NT2/D1 (cell line): ENCODE data around the gene COTL1.
"Not testable (repeated sequence)": the region's sequence is repeated elsewhere in the genome, so short reads cannot be mapped to it uniquely, and the experiment has no call there.

Experiments
- DNase-seq: peaks from one replicate; pipeline ENCODE4 v3.0.0-alpha.2; 2011; ENCODE audit warnings: low read depth, low spot score
- H3K27me3 ChIP-seq: 2 replicates; pipeline ENCODE4 v1.6.0; 2011; ENCODE audit warnings: mild to moderate bottlenecking; ENCODE audit not compliant: insufficient read length, insufficient read depth
- H3K36me3 ChIP-seq: 2 replicates; pipeline ENCODE4 v1.6.1; 2011; ENCODE audit warnings: mild to moderate bottlenecking, low read length, mixed read lengths; ENCODE audit not compliant: insufficient read depth, insufficient read length
- H3K4me1 ChIP-seq: 2 replicates; pipeline ENCODE4 v1.5.1; 2011; ENCODE audit not compliant: insufficient read depth, insufficient read length
- H3K4me3 ChIP-seq: 2 replicates; pipeline ENCODE4 v1.5.1; 2011; ENCODE audit warnings: low read depth; ENCODE audit not compliant: insufficient read length
- H3K9ac ChIP-seq: 2 replicates; pipeline ENCODE4 v1.6.0; 2011; ENCODE audit warnings: low read depth; ENCODE audit not compliant: insufficient read length
- H3K9me3 ChIP-seq: 2 replicates; pipeline ENCODE4 v1.5.1; 2011; ENCODE audit warnings: mild to moderate bottlenecking, low read length; ENCODE audit not compliant: insufficient read depth
- SUZ12 ChIP-seq: IDR thresholded peaks from 2 replicates; pipeline ENCODE4 v1.6.1; 2011; ENCODE audit not compliant: insufficient read length, insufficient read depth; ENCODE audit errors: extremely low read depth
- YY1 ChIP-seq: IDR thresholded peaks from 2 replicates; pipeline ENCODE4 v1.6.1; 2011; ENCODE audit not compliant: insufficient read length, insufficient read depth
- ZNF274 ChIP-seq: IDR thresholded peaks from 2 replicates; pipeline ENCODE4 v1.6.1; 2011; ENCODE audit warnings: mild to moderate bottlenecking, low read depth, low read length

Gene COTL1

DNA sequence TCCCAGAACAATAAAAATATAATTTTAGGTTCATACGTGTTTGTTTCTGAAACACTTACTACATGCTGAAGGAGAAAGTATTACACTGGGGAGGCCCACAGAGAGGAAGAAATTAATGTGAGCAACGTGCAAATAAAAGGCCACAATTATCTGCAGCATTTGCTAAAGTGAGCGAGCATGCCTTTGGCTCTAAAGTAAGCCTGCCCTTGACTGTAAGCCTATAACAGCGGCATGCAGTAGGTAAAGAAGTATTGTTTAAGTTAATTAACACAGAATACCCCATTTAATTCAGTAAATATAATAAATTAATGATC lies 13.2 kb upstream of the COTL1 start:
- no peak overlapping the region for H3K9ac ChIP-seq
- H3K4me3 ChIP-seq, result no peak overlapping the region
- no peaks in the 10 kb centered on the region for H3K9me3 ChIP-seq
- no peak for DNase-seq
- TF ChIP-seq ZNF274, result no peak
- TF ChIP-seq YY1, result no peak
- TF ChIP-seq SUZ12, result no peak
- no peaks in the 10 kb centered on the region for H3K36me3 ChIP-seq
- H3K27me3 ChIP-seq, result no peaks in the 10 kb centered on the region
- no peaks in the 10 kb centered on the region for H3K4me1 ChIP-seq

DNA sequence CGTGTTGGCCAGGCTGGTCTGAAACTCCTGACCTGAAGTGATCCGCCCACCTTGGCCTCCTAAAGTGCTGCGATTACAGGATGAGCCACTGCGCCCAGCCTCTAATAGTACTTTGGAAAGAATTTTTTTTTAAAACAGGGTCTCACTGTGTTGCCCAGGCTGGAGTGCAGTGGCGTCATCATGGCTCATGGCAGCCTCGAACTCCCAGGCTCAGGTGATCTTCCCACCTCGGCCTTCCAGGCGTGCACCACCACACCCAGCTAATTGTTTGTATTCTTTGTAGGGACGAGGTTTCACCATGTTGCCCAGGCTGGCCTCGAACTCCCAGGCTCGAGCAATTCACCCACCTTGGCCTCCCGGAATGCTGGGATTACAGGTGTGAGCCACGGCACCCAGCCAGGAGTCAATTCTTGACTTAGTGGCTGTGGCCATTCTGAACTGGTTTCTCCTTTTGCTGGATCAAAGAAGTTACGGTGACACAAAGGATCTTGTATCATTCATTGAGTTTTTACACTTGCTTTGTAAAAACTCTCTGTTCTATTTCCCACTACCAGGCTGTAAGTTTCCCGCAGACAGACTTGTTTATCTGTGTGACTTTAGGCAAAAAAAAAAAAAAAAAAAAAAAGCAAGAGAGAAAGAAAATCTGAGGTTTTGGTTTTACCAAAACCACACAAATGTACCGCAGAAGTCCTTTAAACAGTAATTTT lies 12.7 kb upstream of the COTL1 start:
- DNase-seq, result no peak
- no peaks in the 10 kb centered on the region for H3K9me3 ChIP-seq
- no peak overlapping the region for H3K4me3 ChIP-seq
- TF ChIP-seq YY1, result no peak
- TF ChIP-seq SUZ12, result no peak
- no peak for TF ChIP-seq ZNF274
- H3K9ac ChIP-seq, result no peak overlapping the region
- no peaks in the 10 kb centered on the region for H3K4me1 ChIP-seq
- no peaks in the 10 kb centered on the region for H3K36me3 ChIP-seq
- no peaks in the 10 kb centered on the region for H3K27me3 ChIP-seq

DNA sequence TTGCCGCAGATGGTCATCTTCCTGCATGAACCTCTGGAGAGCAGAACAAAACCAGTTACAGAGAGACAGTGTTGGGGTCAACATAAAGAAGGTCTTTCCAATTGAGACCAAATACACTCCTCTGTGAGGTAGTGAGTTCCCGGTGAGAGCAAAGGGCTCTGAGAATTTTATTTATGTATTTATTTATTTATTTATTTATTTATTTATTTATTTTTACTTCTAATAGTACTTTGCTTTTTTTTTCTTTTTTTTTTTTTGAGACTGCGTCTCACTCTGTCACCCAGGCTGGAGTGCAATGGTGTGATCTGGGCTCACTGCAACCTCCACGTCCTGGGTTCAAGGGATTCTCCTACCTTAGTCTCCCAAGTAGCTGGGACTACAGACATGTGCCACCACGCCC lies 12.1 kb upstream of the COTL1 start:
- no peak for TF ChIP-seq YY1
- TF ChIP-seq SUZ12, result no peak
- TF ChIP-seq ZNF274, result no peak
- H3K27me3 ChIP-seq, result no peaks in the 10 kb centered on the region

DNA sequence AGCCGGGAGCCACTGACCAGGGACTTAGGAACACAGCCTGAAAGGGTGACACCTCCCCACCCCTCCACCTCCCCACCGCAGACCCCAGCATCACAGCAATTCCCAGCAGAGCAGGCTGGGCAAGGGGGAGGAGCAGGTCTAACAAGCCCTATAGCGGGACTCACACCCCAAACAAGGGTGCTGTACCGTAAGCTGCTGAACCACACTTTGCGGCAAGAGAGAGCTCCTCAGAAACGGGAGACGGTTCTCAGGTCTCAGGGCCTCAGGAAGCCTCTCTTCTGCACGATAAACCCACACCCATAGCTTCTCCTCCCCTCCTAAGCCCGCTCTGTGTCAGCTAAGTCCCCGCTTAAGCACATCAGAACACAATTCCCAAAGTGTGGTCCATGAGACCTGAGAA lies 11.7 kb upstream of the COTL1 start:
- no peak overlapping the region for H3K4me3 ChIP-seq
- no peaks in the 10 kb centered on the region for H3K27me3 ChIP-seq
- peak overlapping the region; percentile 8 for H3K9ac ChIP-seq
- H3K4me1 ChIP-seq, result no peaks in the 10 kb centered on the region
- DNase-seq, result no peak
- no peaks in the 10 kb centered on the region for H3K9me3 ChIP-seq
- TF ChIP-seq ZNF274, result no peak
- no peak for TF ChIP-seq SUZ12
- no peak for TF ChIP-seq YY1
- no peaks in the 10 kb centered on the region for H3K36me3 ChIP-seq

More for the DNA sequence above, 12.1 kb upstream of the COTL1 start:
- no peak for DNase-seq
- Histone ChIP-seq H3K4me3 (no peak overlapping the region), H3K4me1 (no peaks in the 10 kb centered on the region), H3K9me3 (no peaks in the 10 kb centered on the region), H3K36me3 (no peaks in the 10 kb centered on the region), H3K9ac (no peak overlapping the region)

DNA sequence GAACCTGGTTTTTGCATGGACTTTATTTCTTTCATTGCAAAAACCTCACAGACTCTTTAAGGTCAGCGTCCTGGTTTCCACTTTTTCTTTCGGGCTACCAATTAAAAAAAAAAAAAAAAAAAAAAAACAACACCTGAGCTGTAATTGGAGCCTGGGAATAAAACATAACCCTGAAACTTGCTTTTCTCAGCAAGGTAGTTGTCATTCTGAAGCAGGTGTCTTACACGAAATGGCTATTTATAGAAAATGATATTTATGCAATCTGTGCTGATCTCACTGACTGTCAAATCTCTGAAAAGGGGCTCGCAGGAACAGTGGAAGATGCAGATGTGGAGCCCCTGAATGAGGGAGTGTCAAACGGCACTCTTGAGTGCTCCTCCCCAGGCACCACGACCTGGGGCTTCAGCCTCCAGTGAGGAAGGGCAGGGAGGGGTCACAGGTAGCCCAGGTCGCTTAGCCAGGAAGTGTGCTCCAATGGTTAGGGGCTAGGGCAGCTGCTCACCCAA lies 10.4 kb upstream of the COTL1 start:
- Histone ChIP-seq H3K9me3 (no peaks in the 10 kb centered on the region), H3K4me3 (no peak overlapping the region), H3K4me1 (no peaks in the 10 kb centered on the region), H3K27me3 (no peaks in the 10 kb centered on the region), H3K36me3 (no peaks in the 10 kb centered on the region), H3K9ac (no peak overlapping the region)
- TF ChIP-seq ZNF274 (no peak), SUZ12 (no peak), YY1 (no peak)
- DNase-seq, result no peak

DNA sequence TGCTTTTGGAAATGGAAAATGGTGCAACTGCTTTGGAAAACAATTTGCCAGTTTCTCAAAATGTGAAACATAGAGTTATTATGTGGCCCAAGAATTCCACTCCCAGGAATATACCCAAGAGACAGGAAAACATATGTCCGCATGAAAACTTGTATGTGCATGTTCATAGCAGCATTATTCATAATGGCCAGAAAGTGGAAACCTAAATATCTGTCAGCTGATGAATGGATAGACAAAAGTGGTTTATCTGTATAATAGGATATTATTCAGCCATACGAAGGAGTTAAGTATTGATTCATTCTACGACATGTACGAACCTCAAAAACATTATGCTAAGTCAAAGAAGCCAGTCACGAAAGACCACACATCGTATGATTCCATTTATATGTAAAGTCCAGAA lies 7.7 kb upstream of the COTL1 start:
- H3K36me3 ChIP-seq, result no peaks in the 10 kb centered on the region
- no peaks in the 10 kb centered on the region for H3K4me1 ChIP-seq
- H3K27me3 ChIP-seq, result no peaks in the 10 kb centered on the region
- no peak overlapping the region for H3K9ac ChIP-seq
- no peak for DNase-seq
- H3K4me3 ChIP-seq, result no peak overlapping the region
- TF ChIP-seq ZNF274 (no peak), YY1 (no peak), SUZ12 (no peak)
- no peaks in the 10 kb centered on the region for H3K9me3 ChIP-seq

DNA sequence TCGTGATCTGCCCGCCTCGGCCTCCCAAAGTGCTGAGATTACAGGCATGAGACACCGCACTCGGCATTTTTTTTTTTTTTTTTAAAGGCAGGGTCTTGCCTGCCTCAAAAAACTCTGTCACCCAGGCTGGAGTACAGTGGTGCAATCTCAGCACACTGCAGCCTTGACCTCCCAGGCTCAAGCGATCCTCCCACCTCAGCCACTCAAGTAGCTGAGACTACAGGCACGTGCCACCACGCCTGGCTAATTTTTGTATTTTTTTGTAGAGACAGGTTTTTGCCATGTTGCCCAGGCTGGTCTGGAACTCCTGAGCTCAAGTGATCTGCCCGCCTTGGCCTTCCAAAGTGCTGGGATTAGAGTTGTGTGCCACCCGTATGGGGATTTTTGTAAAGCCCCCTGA lies 3.0 kb upstream of the COTL1 start:
- H3K9me3 ChIP-seq, H3K4me3 ChIP-seq, H3K9ac ChIP-seq, DNase-seq, H3K27me3 ChIP-seq, H3K4me1 ChIP-seq: not testable (repeated sequence)
- peaks cover 13% of the 10 kb centered on the region for H3K36me3 ChIP-seq
